Fibroblast of mammary gland (primary cell): ENCODE results near the gene CDH4.
A peak's percentile ranks its signal among the peaks of the same experiment; 100 is the strongest.

Experiments used
- DNase-seq: peaks from one replicate; pipeline ENCODE4 v3.0.0-alpha.2; 2010; ENCODE audit warnings: low read depth
- H3K4me3 ChIP-seq: 2 replicates; pipeline ENCODE4 v1.5.1; 2011; ENCODE audit warnings: low read depth, mild to moderate bottlenecking, low read length, moderate library complexity; ENCODE audit not compliant: control insufficient read depth
- CTCF ChIP-seq: conservative IDR thresholded peaks from 2 replicates; pipeline ENCODE4 v1.5.1; 2011; ENCODE audit warnings: low read depth, low read length, inconsistent platforms; ENCODE audit not compliant: control insufficient read depth, insufficient read depth

Gene CDH4

GRCh38 chr20:61884571-61885389 lies 632.7 kb downstream of the CDH4 start:
- DNase-seq: no peak
- no peak for TF ChIP-seq CTCF
- no peak overlapping the region for H3K4me3 ChIP-seq

GRCh38 chr20:61885759-61886715 lies 634.0 kb downstream of the CDH4 start:
- DNase-seq: no peak
- H3K4me3 ChIP-seq: no peak overlapping the region
- no peak for TF ChIP-seq CTCF

- peak; percentile 48 for DNase-seq
- TF ChIP-seq CTCF: peak; percentile 82
- H3K4me3 ChIP-seq: no peak overlapping the region
These were observed 634.9 kb downstream of the CDH4 start for GRCh38 chr20:61886721-61887595.

- no peak for TF ChIP-seq CTCF
- DNase-seq: no peak
- H3K4me3 ChIP-seq: no peak overlapping the region
These were observed 635.6 kb downstream of the CDH4 start for GRCh38 chr20:61887596-61888093.

GRCh38 chr20:61888101-61888865 lies 636.2 kb downstream of the CDH4 start:
- no peak for TF ChIP-seq CTCF
- H3K4me3 ChIP-seq: no peak overlapping the region
- no peak for DNase-seq
